GM12878 (cell line): Measurements from ENCODE around the gene DNAH9. TPM values are rescaled to one million over a fixed set of nuclear protein-coding genes. Genes with fewer than 3 reads are reported as not detected.

Experiments
- ATAC-seq: fragments of 200-7000 bp; cut with Tn5 transposase; 3 replicates; pipeline ENCODE4 v1.9.1; 2020; ENCODE audit warnings: mild to moderate bottlenecking, moderate library complexity
- BruUV-seq: library from RNA; stranded (reverse); fragments of 400-500 nt; replicated peaks from 2 replicates; lab custom pipeline; 2021; lab: Mats Ljungman, UMichigan
- CTCF ChIA-PET: fragments of 300-600 bp; sonication (Branson Sonifier 250); formaldehyde crosslinking; extraction: SDS; loops from one replicate; lab custom pipeline; 2021; ENCODE audit warnings: inconsistent platforms; lab: Yijun Ruan, JAX
- POLR2A ChIA-PET: fragments of 350-600 bp; formaldehyde crosslinking; extraction: SDS; loops from one replicate; lab custom pipeline; 2021; ENCODE audit warnings: inconsistent platforms; lab: Charles Lee
- RAD21 ChIA-PET: fragments of 300-600 bp; sonication (Branson Sonifier 250); formaldehyde crosslinking; loops from one replicate; lab custom pipeline; 2023; ENCODE audit warnings: antibody characterized with exemption; ENCODE audit not compliant: unreplicated experiment; lab: Charles Lee
- SMC1A ChIA-PET: fragments of 300-600 bp; sonication (Branson Sonifier 250); formaldehyde crosslinking; loops from one replicate; lab custom pipeline; 2023; ENCODE audit not compliant: unreplicated experiment, uncharacterized antibody; lab: Charles Lee
- DNase-seq: peaks from one replicate; pipeline ENCODE4 v3.0.0-alpha.2; 2011; ENCODE audit warnings: low read depth, low spot score
- FAIRE-seq: peaks from 3 replicates; lab custom pipeline; 2011; peaks lifted over from hg19 to GRCh38; lab: Jason Lieb, UNC
- H2AFZ ChIP-seq: 2 replicates; pipeline ENCODE4 v1.6.0; 2011; ENCODE audit warnings: low read depth, low read length, control low read depth; ENCODE audit not compliant: control insufficient read depth
- H3K27ac ChIP-seq: 2 replicates; pipeline ENCODE4 v1.5.1; 2011; ENCODE audit warnings: control low read depth; ENCODE audit not compliant: control insufficient read depth, insufficient read depth
- H3K27me3 ChIP-seq, 2 experiments: replicated peaks in 1 of 2; 2 replicates each; pipeline versions ENCODE4 v1.6.0 to v1.6.1; 2011; ENCODE audit warnings: low read length in 1 of 2; ENCODE audit not compliant: control insufficient read depth in 2 of 2, insufficient read depth in 2 of 2
- H3K36me3 ChIP-seq, 2 experiments: 2 replicates each; pipeline ENCODE4 v1.5.1; 2011; ENCODE audit warnings: low read length in 1 of 2; ENCODE audit not compliant: control insufficient read depth in 2 of 2, insufficient read depth in 2 of 2
- H3K4me1 ChIP-seq: 2 replicates; pipeline ENCODE4 v1.6.1; 2011; ENCODE audit warnings: mild to moderate bottlenecking, low read length, moderate library complexity, mixed read lengths; ENCODE audit not compliant: control insufficient read depth, insufficient read depth
- H3K4me2 ChIP-seq: 2 replicates; pipeline ENCODE4 v1.6.0; 2011; ENCODE audit warnings: control low read depth; ENCODE audit not compliant: control insufficient read depth, insufficient read depth
- H3K4me3 ChIP-seq: fragments of 200-600 bp; sonication (generic); 2 replicates; pipeline ENCODE4 v1.5.1; 2016
- H3K79me2 ChIP-seq: 2 replicates; pipeline ENCODE4 v1.6.0; 2011; ENCODE audit warnings: low read length; ENCODE audit not compliant: control insufficient read depth, insufficient read depth
- H3K9ac ChIP-seq: 2 replicates; pipeline ENCODE4 v1.8.0; 2011; ENCODE audit warnings: low read length, control low read depth, mixed read lengths; ENCODE audit not compliant: control insufficient read depth, insufficient read depth
- H3K9me3 ChIP-seq: replicated peaks from 3 replicates; pipeline ENCODE4 v1.5.1; 2011; ENCODE audit warnings: mild to moderate bottlenecking, low read length; ENCODE audit not compliant: control insufficient read depth, insufficient read depth
- H4K20me1 ChIP-seq: 2 replicates; pipeline ENCODE4 v1.6.0; 2011; ENCODE audit not compliant: control insufficient read depth, insufficient read depth
- BMI1 ChIP-seq: fragments of 450-650 bp; IDR thresholded peaks from 2 replicates; pipeline ENCODE4 v1.6.1; 2016; ENCODE audit warnings: mild to moderate bottlenecking, moderate library complexity, borderline replicate concordance
- GABPA ChIP-seq: IDR thresholded peaks from 2 replicates; pipeline ENCODE4 v1.6.1; 2014; ENCODE audit warnings: antibody characterized with exemption, low read depth, mild to moderate bottlenecking, inconsistent platforms
- JUNB ChIP-seq: IDR thresholded peaks from 2 replicates; pipeline ENCODE4 v1.6.1; 2016; ENCODE audit warnings: antibody characterized with exemption, mild to moderate bottlenecking
- JUND ChIP-seq: IDR thresholded peaks from 2 replicates; pipeline ENCODE4 v1.6.1; 2012; ENCODE audit warnings: low read depth, mild to moderate bottlenecking, low read length, improper control_type of control experiment, moderate library complexity
- MTA2 ChIP-seq: fragments of 450-650 bp; IDR thresholded peaks from 2 replicates; pipeline ENCODE4 v1.6.1; 2016; ENCODE audit warnings: low read depth, mild to moderate bottlenecking, moderate library complexity
- MYB ChIP-seq: fragments of 150-350 bp; IDR thresholded peaks from 2 replicates; pipeline ENCODE4 v1.6.1; 2014; ENCODE audit warnings: mild to moderate bottlenecking, low read depth, low read length, borderline replicate concordance
- MYC ChIP-seq: IDR thresholded peaks from 2 replicates; pipeline ENCODE4 v1.6.1; 2011; ENCODE audit warnings: mild to moderate bottlenecking, low read length, moderate library complexity, inconsistent platforms; ENCODE audit not compliant: insufficient read depth, insufficient replicate concordance, insufficient read length, severe bottlenecking
- NFXL1 ChIP-seq: fragments of 450-650 bp; IDR thresholded peaks from 2 replicates; pipeline ENCODE4 v1.6.1; 2017; ENCODE audit warnings: antibody characterized with exemption, mild to moderate bottlenecking, borderline replicate concordance
- NFYA ChIP-seq: IDR thresholded peaks from 2 replicates; pipeline ENCODE4 v1.6.1; 2011; ENCODE audit warnings: low read depth, mild to moderate bottlenecking, low read length, improper control_type of control experiment, borderline replicate concordance
- RAD51 ChIP-seq: fragments of 450-650 bp; IDR thresholded peaks from 2 replicates; pipeline ENCODE4 v1.6.1; 2016; ENCODE audit warnings: moderate library complexity, mild to moderate bottlenecking, inconsistent platforms
- SMARCA5 ChIP-seq: fragments of 450-650 bp; IDR thresholded peaks from 2 replicates; pipeline ENCODE4 v1.6.1; 2017; ENCODE audit warnings: mild to moderate bottlenecking
- SREBF1 ChIP-seq: IDR thresholded peaks from 2 replicates; pipeline ENCODE4 v1.6.1; 2012; ENCODE audit warnings: mild to moderate bottlenecking, low read length
- SUZ12 ChIP-seq: fragments of 200-600 bp; sonication (generic); IDR thresholded peaks from one replicate; pipeline ENCODE4 v1.6.1; 2018; ENCODE audit warnings: antibody characterized with exemption, mild to moderate bottlenecking; ENCODE audit not compliant: unreplicated experiment
- ZNF274 ChIP-seq: IDR thresholded peaks from one replicate; pipeline ENCODE4 v1.8.0; 2011; ENCODE audit not compliant: insufficient read length, insufficient read depth
- WGBS: methylation state at CpG from one replicate; pipeline ENCODE4 v1.1.6; 2016; ENCODE audit warnings: low lambda C conversion rate; ENCODE audit not compliant: insufficient replicate concordance, insufficient coverage; ENCODE audit errors: missing lambda C conversion rate; 5-methylcytosine and 5-hydroxymethylcytosine counted together
- in situ Hi-C: fragments of 300-500 bp; cut with MboI; formaldehyde crosslinking; loops from 9 replicates; pipeline ENCODE4 v1.14.3; 2018; ENCODE audit warnings: mixed read lengths
- intact Hi-C: fragments of 100-400 bp; cut with micrococcal nuclease; formaldehyde crosslinking; loops from one replicate; pipeline ENCODE4 v1.14.2; 2022; ENCODE audit not compliant: unreplicated experiment
- polyA plus RNA-seq, 11 experiments: library from polyadenylated mRNA; depleted of rRNA in 4 of 11; unstranded in 6 of 11; stranded (reverse) in 5 of 11; fragments of >200 nt; fragmentation: Nextera tagmentation in 4 of 11; fragmentation: Illumina TruSeq in 1 of 11; extraction: Ambion mirVana in 4 of 11; extraction: Trizol in 1 of 11; gene quantifications; 1 replicate in 1 of 11; 2 replicates in 10 of 11; pipeline versions ENCODE4 v1.2.1 to v1.2.3, GENCODE V29; 2011 to 2016; ENCODE audit warnings: inconsistent platforms in 2 of 11, missing spikeins in 2 of 11, low read depth in 1 of 11
- total RNA-seq, 4 experiments: library from RNA; depleted of rRNA in 3 of 4; stranded (reverse); fragments of >200 nt in 3 of 4; fragmentation: Illumina TruSeq in 1 of 4; extraction: Trizol in 1 of 4; gene quantifications; 2 replicates each; pipeline versions ENCODE4 v1.2.1 to v1.2.3, GENCODE V29; 2013 to 2021
- TF ChIP-seq, protein P1 (sequence below): fragments of 450-650 bp; IDR thresholded peaks from 2 replicates; pipeline ENCODE4 v1.6.1; 2017; ENCODE audit warnings: mild to moderate bottlenecking
- TF ChIP-seq, protein P2 (sequence below): fragments of 450-650 bp; IDR thresholded peaks from 2 replicates; pipeline ENCODE4 v1.6.1; 2016; ENCODE audit warnings: mild to moderate bottlenecking, moderate library complexity, borderline replicate concordance

Gene DNAH9
- total and polyA plus RNA-seq, 10 of the 15 experiments (the other 5 are each of a cell fraction or from before 2014, with no cell fraction given), result 0.10 to 0.40 (median 0.19) TPM; not detected in 7

DNA sequence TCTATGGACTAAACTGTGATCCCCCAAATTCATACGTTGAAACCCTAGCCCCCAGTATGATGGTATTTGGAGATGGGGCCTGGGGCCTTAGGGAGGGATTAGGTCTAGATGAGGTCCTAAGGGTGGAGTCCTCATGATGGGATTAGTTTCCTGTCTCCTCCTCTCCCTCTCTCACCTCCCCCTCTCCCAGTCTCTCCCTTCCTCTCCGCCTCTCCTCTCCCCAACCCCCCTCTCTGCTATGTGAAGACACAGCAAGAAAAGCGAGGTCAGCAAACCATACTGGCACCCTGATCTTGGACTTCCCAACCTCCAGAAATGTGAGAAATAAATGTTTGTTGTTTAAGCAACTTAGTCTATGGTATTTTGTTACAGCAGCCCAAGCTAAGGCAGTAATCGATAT, 383.6 kb downstream of the DNAH9 start:
- no peaks in the 10 kb centered on the region for H3K27me3 ChIP-seq
- H3K27ac ChIP-seq, result no peak overlapping the region
- no peak for TF ChIP-seq BMI1
- TF ChIP-seq JUNB, result no peak
- no peak for TF ChIP-seq NFYA
- no peak for TF ChIP-seq NFXL1
- no peak for TF ChIP-seq JUND
- TF ChIP-seq, protein P1, sequence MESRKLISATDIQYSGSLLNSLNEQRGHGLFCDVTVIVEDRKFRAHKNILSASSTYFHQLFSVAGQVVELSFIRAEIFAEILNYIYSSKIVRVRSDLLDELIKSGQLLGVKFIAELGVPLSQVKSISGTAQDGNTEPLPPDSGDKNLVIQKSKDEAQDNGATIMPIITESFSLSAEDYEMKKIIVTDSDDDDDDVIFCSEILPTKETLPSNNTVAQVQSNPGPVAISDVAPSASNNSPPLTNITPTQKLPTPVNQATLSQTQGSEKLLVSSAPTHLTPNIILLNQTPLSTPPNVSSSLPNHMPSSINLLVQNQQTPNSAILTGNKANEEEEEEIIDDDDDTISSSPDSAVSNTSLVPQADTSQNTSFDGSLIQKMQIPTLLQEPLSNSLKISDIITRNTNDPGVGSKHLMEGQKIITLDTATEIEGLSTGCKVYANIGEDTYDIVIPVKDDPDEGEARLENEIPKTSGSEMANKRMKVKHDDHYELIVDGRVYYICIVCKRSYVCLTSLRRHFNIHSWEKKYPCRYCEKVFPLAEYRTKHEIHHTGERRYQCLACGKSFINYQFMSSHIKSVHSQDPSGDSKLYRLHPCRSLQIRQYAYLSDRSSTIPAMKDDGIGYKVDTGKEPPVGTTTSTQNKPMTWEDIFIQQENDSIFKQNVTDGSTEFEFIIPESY, result no peak
- TF ChIP-seq, protein P2, sequence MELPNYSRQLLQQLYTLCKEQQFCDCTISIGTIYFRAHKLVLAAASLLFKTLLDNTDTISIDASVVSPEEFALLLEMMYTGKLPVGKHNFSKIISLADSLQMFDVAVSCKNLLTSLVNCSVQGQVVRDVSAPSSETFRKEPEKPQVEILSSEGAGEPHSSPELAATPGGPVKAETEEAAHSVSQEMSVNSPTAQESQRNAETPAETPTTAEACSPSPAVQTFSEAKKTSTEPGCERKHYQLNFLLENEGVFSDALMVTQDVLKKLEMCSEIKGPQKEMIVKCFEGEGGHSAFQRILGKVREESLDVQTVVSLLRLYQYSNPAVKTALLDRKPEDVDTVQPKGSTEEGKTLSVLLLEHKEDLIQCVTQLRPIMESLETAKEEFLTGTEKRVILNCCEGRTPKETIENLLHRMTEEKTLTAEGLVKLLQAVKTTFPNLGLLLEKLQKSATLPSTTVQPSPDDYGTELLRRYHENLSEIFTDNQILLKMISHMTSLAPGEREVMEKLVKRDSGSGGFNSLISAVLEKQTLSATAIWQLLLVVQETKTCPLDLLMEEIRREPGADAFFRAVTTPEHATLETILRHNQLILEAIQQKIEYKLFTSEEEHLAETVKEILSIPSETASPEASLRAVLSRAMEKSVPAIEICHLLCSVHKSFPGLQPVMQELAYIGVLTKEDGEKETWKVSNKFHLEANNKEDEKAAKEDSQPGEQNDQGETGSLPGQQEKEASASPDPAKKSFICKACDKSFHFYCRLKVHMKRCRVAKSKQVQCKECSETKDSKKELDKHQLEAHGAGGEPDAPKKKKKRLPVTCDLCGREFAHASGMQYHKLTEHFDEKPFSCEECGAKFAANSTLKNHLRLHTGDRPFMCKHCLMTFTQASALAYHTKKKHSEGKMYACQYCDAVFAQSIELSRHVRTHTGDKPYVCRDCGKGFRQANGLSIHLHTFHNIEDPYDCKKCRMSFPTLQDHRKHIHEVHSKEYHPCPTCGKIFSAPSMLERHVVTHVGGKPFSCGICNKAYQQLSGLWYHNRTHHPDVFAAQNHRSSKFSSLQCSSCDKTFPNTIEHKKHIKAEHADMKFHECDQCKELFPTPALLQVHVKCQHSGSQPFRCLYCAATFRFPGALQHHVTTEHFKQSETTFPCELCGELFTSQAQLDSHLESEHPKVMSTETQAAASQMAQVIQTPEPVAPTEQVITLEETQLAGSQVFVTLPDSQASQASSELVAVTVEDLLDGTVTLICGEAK, result no peak
- TF ChIP-seq RAD51, result no peak
- no peak for TF ChIP-seq MTA2
- no peak for TF ChIP-seq SREBF1
- no peak for TF ChIP-seq SUZ12
- TF ChIP-seq MYC, result no peak
- TF ChIP-seq GABPA, result no peak
- TF ChIP-seq MYB, result no peak
- no peak for TF ChIP-seq SMARCA5
- TF ChIP-seq ZNF274, result no peak
- SMC1A ChIA-PET, result interaction anchor here (0.5 kb wide), 1 partner anchor 41 kb away, joined by 3 read pairs; no protein-coding TSS in a partner anchor
- H2AFZ ChIP-seq, result no peak overlapping the region
- no peak for DNase-seq
- H3K4me1 ChIP-seq, result no peaks in the 10 kb centered on the region
- no peak overlapping the region for H3K4me3 ChIP-seq
- RAD21 ChIA-PET, result no interaction called here
- whole genome bisulfite sequencing, result 78% methylated on average over 4 of the region's 4 CpGs
- no peaks in the 10 kb centered on the region for H3K79me2 ChIP-seq
- POLR2A ChIA-PET, result no interaction called here
- no peak overlapping the region for H3K4me2 ChIP-seq
- no peak for ATAC-seq
- no peak overlapping the region for H3K9ac ChIP-seq
- no peaks in the 10 kb centered on the region for H3K9me3 ChIP-seq
- intact Hi-C loops (no loop called here), in situ Hi-C loops (no loop called here)
- no TSS peak for BruUV-seq
- CTCF ChIA-PET, result interaction anchor here (0.7 kb wide), 1 partner anchor 701 kb away, joined by 3 read pairs; no protein-coding TSS in a partner anchor
- peaks cover 0 to 4% of the 10 kb centered on the region in 2 experiments; a peak in 3 of 4 replicates for H3K36me3 ChIP-seq
- FAIRE-seq, result no peak
- H4K20me1 ChIP-seq, result no peaks in the 10 kb centered on the region
